Measurements from ENCODE around the gene SNTG2. TPM values are rescaled to one million over a fixed set of nuclear protein-coding genes. Genes with fewer than 3 reads are reported as not detected.

SNTG2 gene
- total RNA-seq, 4 donors from 2014 or later = 4.2 to 14.2 (median 9.2) TPM

DNA sequence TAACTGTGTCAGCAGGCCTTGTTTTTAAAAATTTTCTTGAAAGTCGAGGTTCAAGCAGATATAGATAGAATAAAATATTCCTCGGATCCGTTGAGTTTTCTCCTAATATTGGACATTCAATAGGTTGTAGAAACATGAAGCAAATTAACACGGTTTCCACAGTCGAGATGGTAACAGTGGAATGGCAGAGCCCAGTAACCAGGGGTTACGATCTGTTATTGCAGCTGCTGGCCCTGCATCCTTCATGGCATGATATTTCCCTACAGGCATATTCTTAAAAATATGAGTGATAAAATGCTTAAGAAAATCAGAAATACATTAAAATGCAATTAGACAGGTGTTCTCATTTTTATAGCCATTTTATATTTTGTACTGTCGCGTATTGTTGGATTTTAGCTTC, 117.6 kb downstream of the SNTG2 start:
- Histone ChIP-seq H3K4me3 (replicated peaks in 1 of 3) (no peak overlapping the region), H3K9me3 (no peaks in the 10 kb centered on the region), H3K4me1 (no peaks in the 10 kb centered on the region), H3K27ac (no peak overlapping the region), H3K36me3 (no peaks in the 10 kb centered on the region), H3K27me3 (no peaks in the 10 kb centered on the region)
- TF ChIP-seq, protein P1, sequence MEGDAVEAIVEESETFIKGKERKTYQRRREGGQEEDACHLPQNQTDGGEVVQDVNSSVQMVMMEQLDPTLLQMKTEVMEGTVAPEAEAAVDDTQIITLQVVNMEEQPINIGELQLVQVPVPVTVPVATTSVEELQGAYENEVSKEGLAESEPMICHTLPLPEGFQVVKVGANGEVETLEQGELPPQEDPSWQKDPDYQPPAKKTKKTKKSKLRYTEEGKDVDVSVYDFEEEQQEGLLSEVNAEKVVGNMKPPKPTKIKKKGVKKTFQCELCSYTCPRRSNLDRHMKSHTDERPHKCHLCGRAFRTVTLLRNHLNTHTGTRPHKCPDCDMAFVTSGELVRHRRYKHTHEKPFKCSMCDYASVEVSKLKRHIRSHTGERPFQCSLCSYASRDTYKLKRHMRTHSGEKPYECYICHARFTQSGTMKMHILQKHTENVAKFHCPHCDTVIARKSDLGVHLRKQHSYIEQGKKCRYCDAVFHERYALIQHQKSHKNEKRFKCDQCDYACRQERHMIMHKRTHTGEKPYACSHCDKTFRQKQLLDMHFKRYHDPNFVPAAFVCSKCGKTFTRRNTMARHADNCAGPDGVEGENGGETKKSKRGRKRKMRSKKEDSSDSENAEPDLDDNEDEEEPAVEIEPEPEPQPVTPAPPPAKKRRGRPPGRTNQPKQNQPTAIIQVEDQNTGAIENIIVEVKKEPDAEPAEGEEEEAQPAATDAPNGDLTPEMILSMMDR (IDR thresholded peaks at IDR 0.05) = no peak
- TF ChIP-seq POLR2A (IDR thresholded peaks at IDR 0.05) = no peak
- intact Hi-C loops (cut with DNase I) = no loop called here
- WGBS, 2 donors = 90 to 91% methylated on average over 8 of the region's 8 CpGs
- DNase-seq = no peak

DNA sequence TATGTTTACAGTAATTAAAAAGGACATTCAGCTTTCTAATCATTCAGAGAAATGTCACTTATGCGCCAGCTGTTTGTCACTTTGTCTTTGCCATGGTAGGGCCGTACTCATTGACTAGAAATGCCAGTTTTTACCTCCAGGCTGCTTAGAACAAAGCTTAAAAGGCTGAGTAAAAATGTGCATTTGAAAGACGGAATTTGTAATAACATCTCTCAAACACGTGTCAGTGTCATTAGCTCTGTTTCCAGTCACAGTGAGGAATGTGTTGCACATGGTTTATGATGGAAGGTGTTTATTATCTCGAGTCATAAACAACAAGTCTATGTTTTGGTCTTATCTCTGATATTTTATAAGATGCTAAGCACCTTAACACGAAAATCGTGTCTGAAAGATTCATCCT, 118.2 kb downstream of the SNTG2 start:
- WGBS, 2 donors = 73 to 82% methylated on average over 7 of the region's 7 CpGs
- no peaks in the 10 kb centered on the region for H3K36me3 ChIP-seq
- TF ChIP-seq POLR2A (IDR thresholded peaks at IDR 0.05) = no peak
- TF ChIP-seq, protein P1 (IDR thresholded peaks at IDR 0.05) = no peak
- intact Hi-C loops (cut with DNase I) = no loop called here
- no peaks in the 10 kb centered on the region for H3K27me3 ChIP-seq
- no peak overlapping the region for H3K27ac ChIP-seq
- no peaks in the 10 kb centered on the region for H3K9me3 ChIP-seq
- H3K4me3 ChIP-seq (replicated peaks in 1 of 3) = no peak overlapping the region
- no peak for DNase-seq
- no peaks in the 10 kb centered on the region for H3K4me1 ChIP-seq

- no peaks in the 10 kb centered on the region for H3K36me3 ChIP-seq
- H3K4me3 ChIP-seq (replicated peaks in 1 of 3) = no peak overlapping the region
- no peak for DNase-seq
- TF ChIP-seq POLR2A (IDR thresholded peaks at IDR 0.05) = no peak
- H3K27ac ChIP-seq = no peak overlapping the region
- H3K9me3 ChIP-seq = no peaks in the 10 kb centered on the region
- no peaks in the 10 kb centered on the region for H3K27me3 ChIP-seq
- intact Hi-C loops (cut with DNase I) = no loop called here
- no peaks in the 10 kb centered on the region for H3K4me1 ChIP-seq
- 88% methylated on average over 15 of the region's 15 CpGs for WGBS, 2 donors
Measured at GRCh38 chr2:1069847-1070246, 119.2 kb downstream of the SNTG2 start.

DNA sequence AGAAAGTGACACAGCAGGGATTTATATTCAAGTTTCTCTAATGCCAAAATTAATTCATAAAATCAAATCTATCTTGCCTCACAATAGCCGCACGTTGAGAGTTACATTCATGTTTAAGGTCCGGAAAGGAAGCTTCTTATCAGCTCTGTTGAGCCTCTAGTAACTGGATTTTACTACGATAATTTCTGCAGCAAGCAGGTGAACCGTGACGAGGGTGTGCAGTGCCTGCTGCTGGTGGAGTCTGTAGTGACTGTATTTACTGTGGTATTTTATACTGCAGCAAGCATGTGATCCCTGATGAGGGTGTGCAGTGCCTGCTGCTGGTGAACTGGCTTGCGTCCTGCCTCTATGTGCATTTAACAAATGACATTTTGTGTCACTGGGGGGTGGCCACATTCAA, 120.0 kb downstream of the SNTG2 start:
- WGBS, 2 donors = 38 to 45% methylated on average over 7 of the region's 7 CpGs
- intact Hi-C loops (cut with DNase I) = no loop called here
- no peaks in the 10 kb centered on the region for H3K36me3 ChIP-seq

GRCh38 chr2:1071650-1072049, 121.0 kb downstream of the SNTG2 start:
- no peak overlapping the region for H3K4me3 ChIP-seq (replicated peaks in 1 of 3)
- H3K27ac ChIP-seq = no peak overlapping the region
- TF ChIP-seq, protein P1 (IDR thresholded peaks at IDR 0.05) = no peak
- TF ChIP-seq POLR2A (IDR thresholded peaks at IDR 0.05) = no peak

More for the DNA sequence above, 120.0 kb downstream of the SNTG2 start:
- TF ChIP-seq, protein P1 (IDR thresholded peaks at IDR 0.05) = no peak
- TF ChIP-seq POLR2A (IDR thresholded peaks at IDR 0.05) = no peak
- no peak for DNase-seq
- Histone ChIP-seq H3K27me3 (no peaks in the 10 kb centered on the region), H3K4me3 (replicated peaks in 1 of 3) (no peak overlapping the region), H3K27ac (no peak overlapping the region), H3K9me3 (no peaks in the 10 kb centered on the region), H3K4me1 (no peaks in the 10 kb centered on the region)

DNA sequence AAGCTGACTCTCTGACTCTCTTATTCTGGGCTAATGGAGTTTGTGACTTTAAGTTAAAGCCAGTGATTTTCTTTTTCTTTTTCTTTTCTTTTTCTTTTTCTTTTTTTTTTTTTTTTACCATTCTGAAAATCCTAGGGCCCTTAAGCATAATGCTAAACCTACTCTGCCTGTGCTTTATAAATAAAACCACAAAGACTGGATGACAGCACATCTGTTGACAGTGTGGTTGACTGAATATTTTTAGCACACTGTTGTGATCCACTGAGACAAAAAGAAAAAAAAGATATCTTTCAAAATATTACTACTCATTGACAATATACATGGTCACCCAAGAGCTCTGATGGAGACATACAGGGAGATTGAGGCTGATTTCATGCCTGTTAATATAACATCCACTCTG, 121.6 kb downstream of the SNTG2 start:
- no peaks in the 10 kb centered on the region for H3K36me3 ChIP-seq
- H3K27me3 ChIP-seq = no peaks in the 10 kb centered on the region
- intact Hi-C loops (cut with DNase I) = no loop called here
- H3K4me1 ChIP-seq = no peaks in the 10 kb centered on the region
- TF ChIP-seq POLR2A (IDR thresholded peaks at IDR 0.05) = no peak
- TF ChIP-seq, protein P1 (IDR thresholded peaks at IDR 0.05) = no peak
- H3K4me3 ChIP-seq (replicated peaks in 1 of 3) = no peak overlapping the region
- H3K27ac ChIP-seq = no peak overlapping the region
- no peaks in the 10 kb centered on the region for H3K9me3 ChIP-seq
- DNase-seq = no peak

More at GRCh38 chr2:1071650-1072049, 121.0 kb downstream of the SNTG2 start:
- WGBS, 2 donors = 94 to 95% methylated on average over 3 of the region's 3 CpGs
- Histone ChIP-seq H3K27me3 (no peaks in the 10 kb centered on the region), H3K36me3 (no peaks in the 10 kb centered on the region), H3K4me1 (no peaks in the 10 kb centered on the region), H3K9me3 (no peaks in the 10 kb centered on the region)
- DNase-seq = no peak
- intact Hi-C loops (cut with DNase I) = no loop called here
